Transverse colon (tissue), 4 donors: ENCODE data around the gene MFRP.

Experiments used
- CTCF ChIP-seq, 5 experiments: fragments of 200-600 bp in 3 of 5; fragments of 450-650 bp in 2 of 5; sonication (generic) in 3 of 5; IDR thresholded peaks; 1 replicate in 2 of 5; 2 replicates in 3 of 5; pipeline ENCODE4 v1.5.1; 2016 to 2017; ENCODE audit warnings: antibody characterized with exemption in 5 of 5, inconsistent platforms in 3 of 5, mild to moderate bottlenecking in 2 of 5, moderate library complexity in 1 of 5
- EP300 ChIP-seq: sonication (generic); formaldehyde crosslinking; IDR thresholded peaks from one replicate; pipeline ENCODE4 v1.6.1; 2017; ENCODE audit warnings: antibody characterized with exemption, low read depth
- POLR2A ChIP-seq: fragments of 450-650 bp; IDR thresholded peaks from one replicate; pipeline ENCODE4 v1.6.1; 2016; ENCODE audit warnings: antibody characterized with exemption, mild to moderate bottlenecking, moderate library complexity
- POLR2AphosphoS5 ChIP-seq, 3 donors: sonication (generic); formaldehyde crosslinking; IDR thresholded peaks; one replicate each; pipeline ENCODE4 v1.6.1; 2016; ENCODE audit warnings: antibody characterized with exemption in 3 of 3

- TF ChIP-seq CTCF (IDR thresholded peaks at IDR 0.05) = no peak
- TF ChIP-seq POLR2A = no peak
- no peak for TF ChIP-seq EP300
- no peak for TF ChIP-seq POLR2AphosphoS5 (IDR thresholded peaks at IDR 0.05)
Observed at GRCh38 chr11:119374632-119375336, 28.3 kb upstream of the MFRP start.
